K562 (cell line): ENCODE results near the gene ACBD3. TPM values are rescaled to one million over a fixed set of nuclear protein-coding genes. Genes with fewer than 3 reads are reported as not detected.
A peak's percentile ranks its signal among the peaks of the same experiment; 100 is the strongest.

Experiments used
- BCL6 ChIP-seq: fragments of 250-450 bp; sonication (Bioruptor Pico); IDR thresholded peaks from 2 replicates; pipeline ENCODE4 v1.4.0; 2020
- BRD4 ChIP-seq: fragments of 200-600 bp; sonication (generic); IDR thresholded peaks from 2 replicates; pipeline ENCODE4 v1.6.1; 2017; ENCODE audit warnings: inconsistent platforms
- BRD9 ChIP-seq: fragments of 450-650 bp; IDR thresholded peaks from 2 replicates; pipeline ENCODE4 v1.6.1; 2018; ENCODE audit warnings: low read depth; ENCODE audit not compliant: partially characterized antibody
- ERF ChIP-seq: fragments of 450-650 bp; formaldehyde crosslinking; IDR thresholded peaks from 2 replicates; pipeline ENCODE4 v1.4.0; 2020; ENCODE audit warnings: mild to moderate bottlenecking, mixed read lengths
- ETV1 ChIP-seq: fragments of 450-650 bp; conservative IDR thresholded peaks from 2 replicates; pipeline ENCODE4 v1.6.1; 2016; ENCODE audit warnings: missing genetic modification characterization, control low read depth, low read depth, missing compliant biosample characterization
- IRF2 ChIP-seq: sonication (generic); formaldehyde crosslinking; IDR thresholded peaks from 2 replicates; pipeline ENCODE4 v1.8.1; 2022; ENCODE audit warnings: mild to moderate bottlenecking, missing genetic modification reagents
- PYGO2 ChIP-seq: fragments of 450-650 bp; IDR thresholded peaks from 2 replicates; pipeline ENCODE4 v1.6.1; 2016; ENCODE audit warnings: mild to moderate bottlenecking, missing genetic modification characterization, moderate library complexity, missing compliant biosample characterization
- RBM22 ChIP-seq: fragments of 200-400 bp; formaldehyde crosslinking; IDR thresholded peaks from 2 replicates; pipeline ENCODE4 v1.6.1; 2018; ENCODE audit warnings: low read length, low read depth; ENCODE audit not compliant: poor library complexity, severe bottlenecking
- XRCC3 ChIP-seq: fragments of 450-650 bp; IDR thresholded peaks from 2 replicates; pipeline ENCODE4 v1.6.1; 2017; ENCODE audit warnings: mild to moderate bottlenecking, moderate library complexity
- ZNF217 ChIP-seq: sonication (generic); formaldehyde crosslinking; IDR thresholded peaks from 2 replicates; pipeline ENCODE4 v1.8.0; 2022; ENCODE audit warnings: mild to moderate bottlenecking, missing genetic modification reagents
- ZNF76 ChIP-seq: fragments of 250-450 bp; sonication (Bioruptor Pico); IDR thresholded peaks from 2 replicates; pipeline ENCODE4 v1.4.0; 2020; ENCODE audit warnings: mild to moderate bottlenecking, moderate library complexity, borderline replicate concordance
- ZNF766 ChIP-seq: fragments of 200-800 bp; sonication (Bioruptor generic); conservative IDR thresholded peaks from 2 replicates; pipeline ENCODE4 v1.6.1; 2016; ENCODE audit warnings: missing genetic modification characterization, missing compliant biosample characterization
- ZNF830 ChIP-seq: fragments of 250-450 bp; sonication (Bioruptor Pico); IDR thresholded peaks from 2 replicates; pipeline ENCODE4 v1.5.0; 2021; ENCODE audit warnings: mild to moderate bottlenecking
- ZSCAN32 ChIP-seq: fragments of 450-650 bp; formaldehyde crosslinking; IDR thresholded peaks from 2 replicates; pipeline ENCODE4 v1.4.0; 2020; ENCODE audit warnings: mild to moderate bottlenecking, moderate library complexity
- polyA plus RNA-seq, 8 experiments: library from polyadenylated mRNA; depleted of rRNA in 4 of 8; stranded (reverse) in 5 of 8; unstranded in 3 of 8; fragments of >200 nt; fragmentation: Nextera tagmentation in 2 of 8; fragmentation: Illumina TruSeq in 1 of 8; extraction: Ambion mirVana in 2 of 8; extraction: Trizol in 1 of 8; gene quantifications; 2 replicates each; pipeline versions ENCODE4 v1.2.1 to v1.2.3, GENCODE V29; 2011 to 2014; ENCODE audit warnings: inconsistent platforms in 1 of 8, missing spikeins in 1 of 8
- total RNA-seq, 7 experiments: library from RNA; depleted of rRNA in 6 of 7; stranded (reverse); fragments of >200 nt in 6 of 7; fragmentation: Illumina TruSeq in 2 of 7; extraction: Trizol in 2 of 7; gene quantifications; 2 replicates each; pipeline versions ENCODE4 v1.2.1 to v1.2.3, GENCODE V29; 2011 to 2021; ENCODE audit warnings: low replicate concordance in 1 of 7
- TF ChIP-seq, protein P1 (sequence below): fragments of 250-450 bp; sonication (Bioruptor Pico); IDR thresholded peaks from 2 replicates; pipeline ENCODE4 v1.5.1; 2021; ENCODE audit warnings: mild to moderate bottlenecking
- TF ChIP-seq, protein P2 (sequence below): fragments of 450-650 bp; formaldehyde crosslinking; IDR thresholded peaks from 2 replicates; pipeline ENCODE4 v1.4.0; 2022; ENCODE audit warnings: missing genetic modification characterization
- TF ChIP-seq, protein P3 (sequence below): fragments of 200-800 bp; sonication (Bioruptor generic); IDR thresholded peaks from 2 replicates; pipeline ENCODE4 v1.6.1; 2017; ENCODE audit warnings: missing genetic modification characterization, missing compliant biosample characterization

Gene ACBD3
- total and polyA plus RNA-seq, 9 of the 15 experiments (the other 6 are each of a cell fraction or from before 2014, with no cell fraction given) = 11.1 to 36.7 (median 26.9) TPM

DNA sequence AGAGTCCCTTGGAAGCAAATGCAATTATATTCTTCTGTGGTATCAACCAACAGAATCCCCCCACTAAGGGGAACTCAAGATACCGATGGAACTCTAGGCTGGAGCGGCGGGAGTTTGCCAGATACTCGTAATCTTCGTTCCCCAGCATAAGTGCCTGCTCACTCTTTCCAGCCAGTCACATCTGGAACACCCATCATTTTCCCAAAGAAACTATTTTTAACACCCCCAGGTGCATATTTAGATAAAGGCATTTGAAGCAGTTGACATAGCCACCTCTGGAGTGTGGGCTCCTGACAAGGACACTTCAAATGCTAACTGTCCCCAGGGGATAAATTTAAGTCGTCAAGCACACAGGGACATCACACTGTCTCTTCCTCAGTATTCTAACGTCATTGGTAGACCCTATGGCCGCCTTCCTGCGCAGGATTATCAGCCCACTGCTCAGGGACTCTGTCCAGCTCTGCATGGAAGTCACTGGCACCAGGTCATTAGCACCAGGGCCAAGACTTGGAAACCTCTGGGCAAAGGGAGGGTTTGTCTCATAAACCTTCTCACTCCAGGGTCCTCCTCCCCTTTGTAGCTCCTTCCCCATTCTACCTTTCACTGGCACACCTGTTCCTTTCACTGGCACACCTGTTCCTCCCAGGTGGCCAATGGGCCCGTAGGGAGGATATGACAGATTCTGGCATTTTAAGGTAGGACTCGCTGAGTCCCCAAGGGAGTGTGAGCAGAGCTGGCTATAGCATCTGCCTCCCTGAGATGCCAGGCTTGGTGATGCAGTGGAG is 75.3 kb downstream of the ACBD3 start (continued):
- TF ChIP-seq, protein P1, sequence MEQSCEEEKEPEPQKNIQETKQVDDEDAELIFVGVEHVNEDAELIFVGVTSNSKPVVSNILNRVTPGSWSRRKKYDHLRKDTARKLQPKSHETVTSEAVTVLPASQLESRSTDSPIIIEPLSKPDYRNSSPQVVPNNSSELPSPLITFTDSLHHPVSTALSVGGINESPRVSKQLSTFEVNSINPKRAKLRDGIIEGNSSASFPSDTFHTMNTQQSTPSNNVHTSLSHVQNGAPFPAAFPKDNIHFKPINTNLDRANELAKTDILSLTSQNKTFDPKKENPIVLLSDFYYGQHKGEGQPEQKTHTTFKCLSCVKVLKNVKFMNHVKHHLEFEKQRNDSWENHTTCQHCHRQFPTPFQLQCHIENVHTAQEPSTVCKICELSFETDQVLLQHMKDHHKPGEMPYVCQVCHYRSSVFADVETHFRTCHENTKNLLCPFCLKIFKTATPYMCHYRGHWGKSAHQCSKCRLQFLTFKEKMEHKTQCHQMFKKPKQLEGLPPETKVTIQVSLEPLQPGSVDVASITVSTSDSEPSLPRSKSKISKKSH = no peak
- TF ChIP-seq BRD9 (peak; percentile 65), ERF (CRISPR knock-in tag) (0 out of 2 replicates have a peak, but pooled peaks have one; percentile 6), RBM22 (no peak), ZSCAN32 (CRISPR knock-in tag) (no peak), IRF2 (CRISPR knock-in tag) (no peak), ETV1 (tag) (peak; percentile 4; the same call in 1 of the 2 replicates), ZNF766 (CRISPR knock-in tag) (peak; percentile 55; the same call in 1 of the 2 replicates), ZNF76 (no peak), BCL6 (CRISPR knock-in tag) (no peak), XRCC3 (no peak), PYGO2 (no peak), BRD4 (no peak), ZNF217 (CRISPR knock-in tag) (no peak), ZNF830 (CRISPR knock-in tag) (no peak)
- TF ChIP-seq, protein P2, sequence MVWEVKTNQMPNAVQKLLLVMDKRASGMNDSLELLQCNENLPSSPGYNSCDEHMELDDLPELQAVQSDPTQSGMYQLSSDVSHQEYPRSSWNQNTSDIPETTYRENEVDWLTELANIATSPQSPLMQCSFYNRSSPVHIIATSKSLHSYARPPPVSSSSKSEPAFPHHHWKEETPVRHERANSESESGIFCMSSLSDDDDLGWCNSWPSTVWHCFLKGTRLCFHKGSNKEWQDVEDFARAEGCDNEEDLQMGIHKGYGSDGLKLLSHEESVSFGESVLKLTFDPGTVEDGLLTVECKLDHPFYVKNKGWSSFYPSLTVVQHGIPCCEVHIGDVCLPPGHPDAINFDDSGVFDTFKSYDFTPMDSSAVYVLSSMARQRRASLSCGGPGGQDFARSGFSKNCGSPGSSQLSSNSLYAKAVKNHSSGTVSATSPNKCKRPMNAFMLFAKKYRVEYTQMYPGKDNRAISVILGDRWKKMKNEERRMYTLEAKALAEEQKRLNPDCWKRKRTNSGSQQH (CRISPR knock-in tag) = no peak
- TF ChIP-seq, protein P3, sequence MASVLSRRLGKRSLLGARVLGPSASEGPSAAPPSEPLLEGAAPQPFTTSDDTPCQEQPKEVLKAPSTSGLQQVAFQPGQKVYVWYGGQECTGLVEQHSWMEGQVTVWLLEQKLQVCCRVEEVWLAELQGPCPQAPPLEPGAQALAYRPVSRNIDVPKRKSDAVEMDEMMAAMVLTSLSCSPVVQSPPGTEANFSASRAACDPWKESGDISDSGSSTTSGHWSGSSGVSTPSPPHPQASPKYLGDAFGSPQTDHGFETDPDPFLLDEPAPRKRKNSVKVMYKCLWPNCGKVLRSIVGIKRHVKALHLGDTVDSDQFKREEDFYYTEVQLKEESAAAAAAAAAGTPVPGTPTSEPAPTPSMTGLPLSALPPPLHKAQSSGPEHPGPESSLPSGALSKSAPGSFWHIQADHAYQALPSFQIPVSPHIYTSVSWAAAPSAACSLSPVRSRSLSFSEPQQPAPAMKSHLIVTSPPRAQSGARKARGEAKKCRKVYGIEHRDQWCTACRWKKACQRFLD (CRISPR knock-in tag) = peak; percentile 83; the same call in 1 of the 2 replicates
